Dermis microvascular lymphatic vessel endothelial cell (primary cell): ENCODE data around the gene ITGA7. TPM values are rescaled to one million over a fixed set of nuclear protein-coding genes. Genes with fewer than 3 reads are reported as not detected.
A peak's percentile ranks its signal among the peaks of the same experiment; 100 is the strongest.

Experiments used
- DNase-seq, 2 donors: peaks; one replicate each; pipeline versions ENCODE4 v3.0.0 to v3.0.0-alpha.2; 2010; ENCODE audit warnings: low read depth in 2 of 2
- total RNA-seq: library from RNA; depleted of rRNA; stranded (reverse); fragments of >200 nt; gene quantifications from 2 replicates; pipeline ENCODE4 v1.2.1, GENCODE V29; 2014

The ITGA7 gene
- total RNA-seq, 1 donor from 2014 or later = 0.26 TPM

GRCh38 chr12:55718015-55718414, 10.3 kb upstream of the ITGA7 start:
- DNase-seq = no peak

- DNase-seq = peak in 1 of 2 donors; percentile 34
Observed at GRCh38 chr12:55717011-55718007, 9.6 kb upstream of the ITGA7 start.

GRCh38 chr12:55716582-55716957, 8.9 kb upstream of the ITGA7 start:
- no peak for DNase-seq

- peak; percentile 80 to 88 for DNase-seq
Observed at GRCh38 chr12:55715833-55716581, 8.3 kb upstream of the ITGA7 start, which contains the start of gene BLOC1S1. Gene BLOC1S1, plus strand, starts transcription at chr12:55716046. Its CDS starts 6 bp downstream, at chr12:55716052.

- no peak for DNase-seq
Observed at GRCh38 chr12:55715169-55715764, 7.6 kb upstream of the ITGA7 start.

GRCh38 chr12:55713721-55714120, 6.0 kb upstream of the ITGA7 start:
- no peak for DNase-seq

GRCh38 chr12:55712700-55713415, 5.2 kb upstream of the ITGA7 start:
- DNase-seq = no peak

GRCh38 chr12:55711786-55712553, 4.3 kb upstream of the ITGA7 start:
- no peak for DNase-seq

- no peak for DNase-seq
Observed at GRCh38 chr12:55708695-55709233, 1.1 kb upstream of the ITGA7 start.

GRCh38 chr12:55707219-55707671, 459 bp downstream of the ITGA7 start:
- no peak for DNase-seq

GRCh38 chr12:55706568-55707218, 1.0 kb downstream of the ITGA7 start:
- no peak for DNase-seq

- no peak for DNase-seq
Observed at GRCh38 chr12:55705782-55706402, 1.8 kb downstream of the ITGA7 start.

- DNase-seq = no peak
Observed at GRCh38 chr12:55704824-55705718, 2.6 kb downstream of the ITGA7 start.

GRCh38 chr12:55703901-55704761, 3.6 kb downstream of the ITGA7 start:
- no peak for DNase-seq

- no peak for DNase-seq
Observed at GRCh38 chr12:55703288-55703687, 4.4 kb downstream of the ITGA7 start.

GRCh38 chr12:55702861-55703260, 4.8 kb downstream of the ITGA7 start:
- DNase-seq = no peak
